IPS DF 4.7 (cell line): ENCODE measurements around the gene PAQR9.

ENCODE experiments used
- DNase-seq: peaks from one replicate; pipeline ENCODE4 v3.0.0-alpha.2; 2013; ENCODE audit warnings: low spot score; ENCODE audit errors: extremely low read depth

The PAQR9 gene

GRCh38 chr3:142951794-142952193 is 11.7 kb downstream of the PAQR9 start:
- DNase-seq: no peak

- DNase-seq: no peak
These were observed 12.5 kb downstream of the PAQR9 start for GRCh38 chr3:142950972-142951371.

DNA sequence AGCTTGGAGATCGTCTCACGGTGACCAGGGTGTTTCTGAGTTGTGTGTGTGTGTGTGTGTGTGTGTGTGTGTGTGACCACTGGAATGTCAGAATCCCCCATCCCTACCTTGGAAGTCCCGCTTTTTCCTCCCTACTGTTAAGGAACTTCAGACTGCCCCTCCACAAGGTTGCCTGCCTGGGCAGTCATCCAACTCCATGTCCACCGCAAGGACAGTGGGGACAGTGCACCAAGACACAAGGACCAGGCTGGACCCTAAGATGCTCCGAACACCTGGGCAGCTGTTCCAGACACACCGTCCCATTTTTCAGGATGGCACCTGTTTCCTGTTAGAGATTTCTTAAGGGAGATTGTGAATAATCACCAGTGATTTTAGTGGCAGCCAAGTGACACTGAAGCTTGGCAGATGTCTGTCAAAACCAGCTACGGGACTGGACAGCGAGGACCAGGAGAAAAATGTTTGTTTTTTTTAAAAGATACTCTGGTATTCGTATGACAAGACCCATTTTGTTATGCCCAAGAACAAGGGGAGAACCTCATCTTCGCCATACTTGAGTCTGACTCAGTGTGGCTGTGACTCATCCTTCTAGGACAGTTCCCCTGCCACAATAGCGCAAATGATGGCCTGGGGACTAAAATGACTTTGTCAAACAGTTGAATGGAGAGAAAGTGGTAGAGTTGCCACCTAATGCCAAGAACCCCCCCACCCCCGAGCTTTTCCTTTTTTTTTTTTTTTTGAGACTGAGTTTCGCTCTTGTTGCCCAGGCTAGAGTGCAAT is 15.5 kb downstream of the PAQR9 start:
- DNase-seq: no peak

- no peak for DNase-seq
These were observed 16.1 kb downstream of the PAQR9 start for GRCh38 chr3:142947352-142947751.

GRCh38 chr3:142946861-142947260 is 16.6 kb downstream of the PAQR9 start:
- no peak for DNase-seq

DNA sequence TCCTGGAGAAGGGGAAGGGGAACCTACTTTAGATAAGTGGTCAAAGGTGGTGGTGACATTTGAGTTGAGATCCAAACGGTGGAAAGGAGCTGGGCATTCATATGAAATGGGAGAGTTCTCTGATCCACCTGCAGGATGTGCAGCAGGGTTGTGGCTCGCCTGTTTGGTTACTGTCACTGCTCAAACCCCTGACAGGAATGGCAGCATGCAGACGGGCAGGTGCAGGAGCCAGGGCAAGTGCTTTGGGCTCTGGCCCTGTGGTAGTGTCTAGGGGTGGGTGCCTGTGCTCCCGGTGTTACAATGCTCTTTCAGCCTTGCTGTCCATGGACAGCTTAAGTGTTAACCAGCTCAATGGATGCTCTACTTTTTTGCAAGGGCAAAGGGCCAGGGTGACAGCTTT is 18.5 kb downstream of the PAQR9 start:
- no peak for DNase-seq

DNA sequence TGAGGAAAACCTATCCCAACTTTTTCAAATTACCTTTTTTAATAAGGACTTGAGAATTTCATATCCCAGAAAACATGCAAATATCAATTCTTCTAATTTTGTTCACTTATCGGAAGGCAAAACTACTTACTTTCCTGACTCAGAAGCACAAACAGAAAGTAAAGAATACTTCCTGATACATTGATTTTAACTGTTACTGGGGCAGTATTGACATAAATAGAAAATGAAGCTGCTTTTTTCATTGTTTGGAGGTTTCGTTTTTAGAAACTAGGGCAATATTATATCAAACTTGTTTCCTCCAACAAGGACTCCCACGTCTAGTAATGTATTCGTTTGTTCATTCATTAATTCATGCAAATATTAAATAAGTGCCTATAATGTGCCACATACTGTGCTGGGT is 19.1 kb downstream of the PAQR9 start:
- DNase-seq: no peak

GRCh38 chr3:142943870-142944269 is 19.6 kb downstream of the PAQR9 start:
- DNase-seq: no peak

- DNase-seq: no peak
These were observed 20.1 kb downstream of the PAQR9 start for GRCh38 chr3:142943349-142943748.

- no peak for DNase-seq
These were observed 21.9 kb downstream of the PAQR9 start for GRCh38 chr3:142941373-142942123.

- DNase-seq: no peak
These were observed 23.0 kb downstream of the PAQR9 start for GRCh38 chr3:142940472-142940871.

- no peak for DNase-seq
These were observed 23.5 kb downstream of the PAQR9 start for GRCh38 chr3:142940000-142940399.

GRCh38 chr3:142935963-142936362 is 27.5 kb downstream of the PAQR9 start:
- DNase-seq: no peak

DNA sequence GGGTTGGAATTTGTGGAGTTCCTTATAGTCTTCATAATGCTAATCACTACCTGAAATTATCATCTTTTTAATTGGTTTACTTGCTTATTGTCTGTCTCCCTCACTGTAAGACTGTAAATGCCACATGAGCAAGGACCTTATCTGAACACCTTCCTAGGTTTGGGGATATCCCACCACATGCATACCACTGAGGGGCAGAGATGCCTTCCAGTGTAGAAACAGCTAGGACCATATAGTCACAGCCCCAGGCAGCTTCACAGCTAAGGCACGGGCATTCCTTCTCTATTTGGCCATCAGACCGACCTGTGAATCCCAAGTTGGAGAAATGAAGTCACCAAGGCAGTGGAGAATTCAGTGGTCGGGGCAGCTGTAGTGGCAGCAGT is 28.6 kb downstream of the PAQR9 start:
- no peak for DNase-seq

GRCh38 chr3:142934128-142934886 is 29.2 kb downstream of the PAQR9 start:
- DNase-seq: no peak

GRCh38 chr3:142931222-142931621 is 32.3 kb downstream of the PAQR9 start:
- DNase-seq: peak; percentile 51

DNA sequence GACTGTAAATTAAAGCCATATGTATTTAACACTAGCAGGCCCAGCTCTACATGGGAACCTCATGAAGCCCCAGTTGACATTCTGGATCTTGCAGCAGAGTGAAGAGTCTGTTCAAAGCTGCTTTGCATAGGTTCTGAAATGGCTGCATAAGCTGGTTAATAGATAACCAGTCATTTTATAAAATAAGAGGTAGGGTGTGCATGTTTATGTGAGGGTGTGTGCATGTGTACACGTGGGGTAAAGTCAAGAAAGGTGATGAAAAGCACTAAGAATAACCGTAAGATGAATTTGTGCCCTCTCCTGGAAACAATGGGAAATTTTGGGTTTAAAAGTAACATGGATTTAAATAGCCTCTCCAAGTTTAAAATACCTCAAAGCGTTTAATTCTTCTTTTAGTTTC is 33.0 kb downstream of the PAQR9 start:
- no peak for DNase-seq

DNA sequence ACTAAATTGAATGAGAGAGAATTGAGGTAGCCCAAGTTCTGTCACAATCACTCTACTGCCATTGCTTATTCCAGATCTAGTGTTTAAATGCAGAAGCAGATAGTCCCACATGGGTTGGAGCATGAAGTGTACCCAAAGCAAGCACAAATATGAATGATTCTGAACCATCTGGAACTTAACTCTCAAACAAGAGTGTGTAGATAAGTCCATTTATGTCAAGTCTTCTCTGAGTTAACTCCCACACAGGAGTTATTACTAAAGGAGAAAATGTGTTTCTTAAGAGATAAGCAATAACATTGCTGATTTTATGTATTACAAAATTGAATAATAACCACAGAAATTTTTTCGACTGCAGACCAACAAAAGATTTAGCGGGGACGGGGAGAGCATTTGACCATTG is 33.6 kb downstream of the PAQR9 start:
- DNase-seq: no peak

GRCh38 chr3:142929109-142929508 is 34.4 kb downstream of the PAQR9 start:
- no peak for DNase-seq

GRCh38 chr3:142926368-142926944 is 37.0 kb downstream of the PAQR9 start:
- DNase-seq: no peak

DNA sequence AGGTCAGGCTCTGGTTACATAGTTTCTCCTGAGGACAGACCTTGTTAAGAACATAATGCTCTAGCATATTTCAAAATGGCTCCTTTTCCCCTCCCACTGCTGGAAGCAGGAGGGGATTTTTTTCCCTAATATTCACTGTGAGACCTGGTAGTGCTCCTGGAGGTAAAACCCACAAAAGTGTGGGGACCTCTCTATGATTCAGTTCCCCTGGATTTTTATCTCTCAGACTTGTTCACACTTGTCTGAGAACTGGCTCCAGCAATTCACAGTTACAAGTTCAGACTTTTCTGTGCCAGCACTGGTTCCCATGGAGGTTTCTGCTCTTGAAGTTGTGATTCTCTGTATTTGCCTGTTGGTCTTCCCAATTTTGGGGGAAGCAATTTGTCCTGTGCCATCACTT is 38.3 kb downstream of the PAQR9 start:
- DNase-seq: no peak

DNA sequence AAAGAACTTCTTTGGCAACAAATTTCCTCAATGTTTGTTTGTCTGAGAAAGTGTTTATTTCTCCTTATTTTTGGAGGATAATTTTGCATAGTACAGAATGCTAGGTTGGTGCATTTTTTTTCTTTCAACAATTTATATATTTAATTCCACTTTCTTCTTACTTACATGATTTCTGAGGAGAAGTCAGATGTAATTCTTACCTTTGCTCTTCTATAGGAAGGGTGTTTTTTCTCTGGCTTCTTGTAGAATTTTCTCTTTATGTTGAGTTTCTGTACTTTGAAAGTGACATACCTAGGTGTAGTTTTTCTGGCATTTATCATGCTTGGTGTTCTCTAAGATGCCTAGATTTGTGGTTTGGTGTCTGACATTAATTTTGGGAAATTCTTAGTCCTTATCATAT is 39.8 kb downstream of the PAQR9 start:
- DNase-seq: no peak
